Karpas-422 (cell line): ENCODE measurements around the gene SHC1. TPM values are rescaled to one million over a fixed set of nuclear protein-coding genes. Genes with fewer than 3 reads are reported as not detected.

Experiments
- DNase-seq: peaks from one replicate; pipeline ENCODE4 v3.0.0-alpha.2; 2015
- H2AFZ ChIP-seq: fragments of 200-600 bp; sonication (generic); 2 replicates; pipeline ENCODE4 v1.6.1; 2014; ENCODE audit warnings: antibody characterized with exemption, low read length, mixed read lengths
- H3K27ac ChIP-seq: fragments of 200-600 bp; sonication (generic); 2 replicates; pipeline ENCODE4 v1.5.1; 2014; ENCODE audit warnings: mild to moderate bottlenecking, low read length, moderate library complexity
- H3K27me3 ChIP-seq: fragments of 200-600 bp; sonication (generic); 2 replicates; pipeline ENCODE4 v1.6.1; 2014; ENCODE audit warnings: low read length, mixed read lengths
- H3K36me3 ChIP-seq: fragments of 200-600 bp; sonication (generic); 2 replicates; pipeline ENCODE4 v1.6.1; 2014; ENCODE audit warnings: low read length, mixed read lengths; ENCODE audit not compliant: insufficient read depth
- H3K4me1 ChIP-seq: fragments of 200-600 bp; sonication (generic); 2 replicates; pipeline ENCODE4 v1.6.1; 2014; ENCODE audit warnings: mild to moderate bottlenecking, low read length, mixed read lengths
- H3K4me2 ChIP-seq: fragments of 200-600 bp; sonication (generic); 2 replicates; pipeline ENCODE4 v1.6.1; 2014; ENCODE audit warnings: low read length, low read depth, mild to moderate bottlenecking; ENCODE audit not compliant: poor library complexity, severe bottlenecking
- H3K4me3 ChIP-seq: fragments of 200-600 bp; sonication (generic); 2 replicates; pipeline ENCODE4 v1.5.1; 2014; ENCODE audit warnings: mild to moderate bottlenecking, antibody characterized with exemption, low read length, mixed read lengths
- H3K79me2 ChIP-seq: fragments of 200-600 bp; sonication (generic); 2 replicates; pipeline ENCODE4 v1.6.1; 2014; ENCODE audit warnings: mild to moderate bottlenecking, low read length, mixed read lengths
- H3K9ac ChIP-seq: fragments of 200-600 bp; sonication (generic); 2 replicates; pipeline ENCODE4 v1.6.0; 2014; ENCODE audit warnings: low read length
- H3K9me2 ChIP-seq: fragments of 200-600 bp; sonication (generic), shearing (Covaris generic); replicated peaks from 2 replicates; pipeline ENCODE4 v1.6.0; 2014; ENCODE audit warnings: mild to moderate bottlenecking, low read length, moderate library complexity; ENCODE audit not compliant: insufficient read depth
- H3K9me3 ChIP-seq: fragments of 300-700, 200-600 bp; sonication (generic); 2 replicates; pipeline ENCODE4 v1.6.1; 2014; ENCODE audit warnings: low read length, mixed read lengths
- H4K20me1 ChIP-seq: fragments of 200-600 bp; sonication (generic); 2 replicates; pipeline ENCODE4 v1.6.1; 2014; ENCODE audit warnings: mild to moderate bottlenecking, antibody characterized with exemption, low read length, low read depth; ENCODE audit not compliant: insufficient read depth
- total RNA-seq: library from RNA; depleted of rRNA; stranded (reverse); fragments of >200 nt; shearing (Covaris generic); gene quantifications from 2 replicates; pipeline ENCODE4 v1.2.3, GENCODE V29; 2014; ENCODE audit warnings: low replicate concordance

The SHC1 gene
- total RNA-seq, 1 experiment from 2014 or later = 27.8 TPM

DNA sequence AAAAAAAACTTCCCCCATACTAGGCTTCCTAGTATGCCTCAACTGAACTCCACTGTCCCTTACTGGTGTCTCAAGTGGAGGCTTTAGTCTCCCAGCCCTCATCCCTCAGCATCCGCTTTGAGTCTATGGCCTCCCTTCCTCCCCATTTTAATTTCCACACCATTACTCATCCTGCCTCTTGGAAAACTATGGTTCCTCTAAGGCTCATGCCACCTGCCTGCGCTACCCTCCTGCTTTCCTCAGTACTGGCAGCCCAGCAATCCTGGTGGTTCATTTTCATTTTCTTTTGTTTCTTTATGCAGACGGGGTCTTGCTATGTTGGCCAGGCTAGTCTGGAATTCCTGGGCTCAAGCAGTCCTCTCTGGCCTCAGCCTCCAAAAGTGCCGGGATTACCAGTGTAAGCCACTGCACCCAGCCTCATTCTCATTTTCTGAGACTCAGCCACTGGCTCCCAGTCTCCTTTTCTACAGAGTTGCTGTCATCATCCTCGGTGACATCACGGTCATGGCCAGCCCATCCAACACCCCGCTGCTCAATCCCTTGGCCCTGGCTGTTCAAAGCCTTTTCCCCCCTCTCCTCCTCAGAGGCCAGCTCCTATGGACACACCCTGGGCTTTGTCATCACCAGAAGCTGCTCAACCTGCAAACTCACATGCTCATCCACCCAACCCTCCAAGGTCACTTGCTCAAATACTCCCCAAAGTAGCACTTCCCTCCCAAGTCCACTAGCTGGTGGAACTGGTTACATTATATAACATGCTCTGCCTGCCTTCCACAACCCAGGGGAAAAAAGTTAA is 31.7 kb downstream of the SHC1 start:
- no peaks in the 10 kb centered on the region for H3K9me2 ChIP-seq
- peak overlapping the region; percentile 87 for H3K4me3 ChIP-seq
- H3K4me2 ChIP-seq = peak overlapping the region; percentile 75
- DNase-seq = peak; percentile 50
- peaks cover 74% of the 10 kb centered on the region for H3K4me1 ChIP-seq
- peaks cover 40% of the 10 kb centered on the region for H3K79me2 ChIP-seq
- no peaks in the 10 kb centered on the region for H3K36me3 ChIP-seq
- no peaks in the 10 kb centered on the region for H3K9me3 ChIP-seq
- no peaks in the 10 kb centered on the region for H4K20me1 ChIP-seq
- peak overlapping the region; percentile 89 for H3K27ac ChIP-seq
- H3K9ac ChIP-seq = peak overlapping the region; percentile 82
- no peak overlapping the region for H2AFZ ChIP-seq
- H3K27me3 ChIP-seq = no peaks in the 10 kb centered on the region

DNA sequence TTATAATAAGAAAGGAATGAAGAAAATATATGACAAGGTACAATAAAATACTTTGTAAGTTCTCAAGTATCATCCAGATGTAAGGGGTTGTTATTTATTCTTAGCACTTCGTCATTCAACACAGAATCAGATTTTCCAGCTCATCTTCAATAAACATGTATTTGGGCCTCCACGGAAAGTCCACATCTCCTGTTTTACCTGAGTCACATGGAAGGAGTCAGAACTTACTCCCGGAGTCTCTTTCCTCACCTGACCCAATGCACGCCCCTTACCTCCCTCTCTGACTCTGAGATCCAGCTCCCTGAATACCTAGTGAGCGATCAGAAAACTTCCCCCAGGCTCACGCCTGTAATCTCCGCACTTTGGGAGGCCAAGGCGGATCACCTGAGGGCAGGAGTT is 32.6 kb downstream of the SHC1 start:
- H2AFZ ChIP-seq = no peak overlapping the region

DNA sequence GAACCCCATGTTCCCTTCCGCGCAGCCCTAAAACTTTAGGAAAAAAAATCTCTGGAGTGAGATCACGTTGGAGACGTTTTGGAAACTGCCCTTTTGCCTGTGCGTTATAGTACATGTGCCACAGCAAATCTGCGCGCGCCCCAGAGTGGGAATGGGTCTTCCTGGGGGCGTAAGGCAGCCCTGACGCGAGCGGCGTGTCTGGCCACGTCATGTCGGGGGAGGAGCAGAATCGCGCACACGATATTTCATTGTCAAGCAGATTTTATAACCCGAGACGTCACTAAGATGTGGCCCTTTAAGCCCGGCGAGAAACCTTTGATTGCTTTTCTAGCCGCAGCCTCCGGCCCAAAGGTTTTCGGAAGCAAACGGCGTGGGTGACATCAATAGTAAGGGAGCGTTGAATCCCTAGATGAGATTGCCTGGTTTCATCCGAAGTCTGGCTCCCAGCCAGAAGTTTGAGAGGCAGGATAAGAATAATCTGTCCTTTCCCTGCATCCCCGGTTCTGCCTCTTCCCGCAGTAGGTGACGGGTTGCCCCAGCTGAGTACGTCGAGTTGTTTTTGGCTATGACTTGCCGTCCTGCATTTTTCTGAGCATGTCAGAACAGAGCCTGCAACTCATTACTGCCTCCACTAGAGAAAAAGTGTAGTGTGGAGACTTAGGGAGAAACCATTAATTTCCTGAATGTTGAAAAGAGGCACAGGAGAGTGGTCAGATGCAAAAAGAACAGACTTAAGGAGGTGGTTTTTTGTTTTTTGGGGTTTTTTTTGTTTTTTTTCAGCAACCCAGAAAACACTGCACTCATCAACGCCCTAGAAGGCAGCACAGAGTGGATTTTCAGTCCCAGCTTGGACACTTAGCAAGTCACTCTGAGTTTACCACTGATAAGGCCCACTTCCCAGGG is 33.2 kb downstream of the SHC1 start:
- H3K27ac ChIP-seq = peak overlapping the region; percentile 89
- H2AFZ ChIP-seq = peak overlapping the region; percentile 52; the same call in 1 of the 2 replicates
- H3K9me3 ChIP-seq = no peaks in the 10 kb centered on the region
- H3K9me2 ChIP-seq = no peaks in the 10 kb centered on the region
- H4K20me1 ChIP-seq = no peaks in the 10 kb centered on the region
- peak overlapping the region; percentile 82 for H3K9ac ChIP-seq
- H3K4me1 ChIP-seq = peaks cover 60% of the 10 kb centered on the region
- peak overlapping the region; percentile 87 for H3K4me3 ChIP-seq
- no peaks in the 10 kb centered on the region for H3K36me3 ChIP-seq
- peaks cover 38% of the 10 kb centered on the region for H3K79me2 ChIP-seq
- no peaks in the 10 kb centered on the region for H3K27me3 ChIP-seq
- DNase-seq = peak; percentile 97
- H3K4me2 ChIP-seq = peak overlapping the region; percentile 75

More for the DNA sequence above, 32.6 kb downstream of the SHC1 start:
- no peaks in the 10 kb centered on the region for H3K9me3 ChIP-seq
- peaks cover 40% of the 10 kb centered on the region for H3K79me2 ChIP-seq
- no peak for DNase-seq
- peak overlapping the region; percentile 89 for H3K27ac ChIP-seq
- H3K9ac ChIP-seq = peak overlapping the region; percentile 82
- peaks cover 66% of the 10 kb centered on the region for H3K4me1 ChIP-seq
- H3K4me2 ChIP-seq = peak overlapping the region; percentile 75
- no peaks in the 10 kb centered on the region for H3K9me2 ChIP-seq
- peak overlapping the region; percentile 87 for H3K4me3 ChIP-seq
- H3K27me3 ChIP-seq = no peaks in the 10 kb centered on the region
- H4K20me1 ChIP-seq = no peaks in the 10 kb centered on the region
- no peaks in the 10 kb centered on the region for H3K36me3 ChIP-seq

DNA sequence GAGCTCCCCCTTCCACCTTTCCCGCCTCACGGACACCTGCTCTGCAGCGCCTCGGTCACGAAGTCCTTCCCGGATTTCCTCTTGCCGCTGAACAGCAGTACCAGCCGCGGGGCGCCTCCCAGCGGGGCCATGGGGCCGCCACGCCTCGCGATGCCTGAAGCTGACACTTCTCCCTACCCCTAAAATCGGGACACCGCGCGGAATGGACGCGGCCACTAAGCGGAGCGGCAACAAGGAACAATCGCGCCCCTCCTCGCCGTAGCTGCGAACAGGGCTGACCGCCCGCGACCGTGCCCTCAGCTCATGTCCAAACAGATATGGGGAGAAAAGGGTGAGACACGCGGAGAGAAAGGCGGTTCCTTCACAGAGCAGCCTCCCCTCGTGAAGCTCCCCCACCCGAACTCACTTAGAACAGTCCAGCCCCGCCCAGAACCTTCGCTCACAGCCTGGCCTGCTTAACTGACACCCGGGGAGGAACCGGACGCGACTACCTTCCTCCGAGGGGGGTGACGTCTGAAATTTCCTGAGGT is 33.9 kb downstream of the SHC1 start, which contains the start of gene PMVK:
Gene PMVK, minus strand, starts transcription at position 165 of the 530 bp plus-strand sequence. Its CDS starts 34 bp downstream, at position 131.
- H3K9me3 ChIP-seq = no peaks in the 10 kb centered on the region
- peak; percentile 98 for DNase-seq
- H3K4me1 ChIP-seq = peaks cover 53% of the 10 kb centered on the region
- H3K36me3 ChIP-seq = no peaks in the 10 kb centered on the region
- peak within 1 kb of the TSS; percentile 82 for H3K9ac ChIP-seq
- H3K4me3 ChIP-seq = peak within 1 kb of the TSS; percentile 87
- H3K9me2 ChIP-seq = no peaks in the 10 kb centered on the region
- H3K4me2 ChIP-seq = peak within 1 kb of the TSS; percentile 75
- H2AFZ ChIP-seq = peak within 1 kb of the TSS; percentile 52; the same call in 1 of the 2 replicates
- peaks cover 31% of the 10 kb centered on the region for H3K79me2 ChIP-seq
- no peaks in the 10 kb centered on the region for H4K20me1 ChIP-seq
- H3K27me3 ChIP-seq = no peaks in the 10 kb centered on the region
- H3K27ac ChIP-seq = peak within 1 kb of the TSS; percentile 89

DNA sequence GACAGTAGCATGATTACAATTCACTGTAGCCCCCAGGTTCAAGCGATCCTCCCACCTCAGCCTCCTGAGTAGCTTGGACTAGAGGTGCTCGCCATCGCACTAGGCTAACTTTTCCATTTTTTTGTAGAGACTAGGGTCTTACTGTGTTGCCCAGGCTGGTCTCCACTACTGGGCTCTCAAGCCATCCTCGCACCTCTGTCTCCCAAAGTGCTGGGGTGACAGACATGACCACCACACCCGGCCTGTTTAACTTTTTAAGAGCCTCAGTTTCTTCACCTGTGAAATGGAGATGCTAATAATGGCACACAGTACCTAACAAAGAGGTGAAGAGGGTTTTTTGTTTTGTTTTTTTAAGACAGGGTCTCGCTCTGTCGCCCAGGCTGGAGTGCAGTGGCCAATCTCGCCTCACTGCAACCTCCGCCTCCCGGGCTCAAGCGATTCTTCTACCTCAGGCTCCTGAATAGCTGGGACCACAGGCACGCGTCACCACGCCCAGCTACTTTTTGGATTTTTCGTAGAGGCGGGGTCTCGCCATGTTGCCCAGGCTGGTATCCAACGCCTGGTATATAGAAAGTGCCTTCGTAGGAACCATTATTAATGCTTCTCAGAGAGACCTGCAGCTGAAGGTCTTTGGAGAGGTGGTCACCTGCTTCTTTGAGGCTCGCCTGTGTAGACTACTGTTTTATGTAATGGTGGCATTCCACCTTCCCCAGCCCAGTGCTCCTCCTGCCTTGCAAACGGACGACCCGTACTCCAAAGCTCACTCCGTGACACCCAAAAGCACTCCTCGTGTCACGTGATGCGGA is 34.6 kb downstream of the SHC1 start:
- DNase-seq = peak; percentile 74
- Histone ChIP-seq H2AFZ (peak overlapping the region; percentile 52; the same call in 1 of the 2 replicates), H3K27ac (peak overlapping the region; percentile 89), H3K79me2 (peaks cover 25% of the 10 kb centered on the region), H3K36me3 (peaks cover 2% of the 10 kb centered on the region; the same call in 1 of the 2 replicates), H3K9me2 (no peaks in the 10 kb centered on the region), H4K20me1 (no peaks in the 10 kb centered on the region), H3K4me1 (peaks cover 46% of the 10 kb centered on the region), H3K4me2 (peak overlapping the region; percentile 75), H3K9ac (peak overlapping the region; percentile 82), H3K27me3 (no peaks in the 10 kb centered on the region), H3K4me3 (peak overlapping the region; percentile 87), H3K9me3 (no peaks in the 10 kb centered on the region)

DNA sequence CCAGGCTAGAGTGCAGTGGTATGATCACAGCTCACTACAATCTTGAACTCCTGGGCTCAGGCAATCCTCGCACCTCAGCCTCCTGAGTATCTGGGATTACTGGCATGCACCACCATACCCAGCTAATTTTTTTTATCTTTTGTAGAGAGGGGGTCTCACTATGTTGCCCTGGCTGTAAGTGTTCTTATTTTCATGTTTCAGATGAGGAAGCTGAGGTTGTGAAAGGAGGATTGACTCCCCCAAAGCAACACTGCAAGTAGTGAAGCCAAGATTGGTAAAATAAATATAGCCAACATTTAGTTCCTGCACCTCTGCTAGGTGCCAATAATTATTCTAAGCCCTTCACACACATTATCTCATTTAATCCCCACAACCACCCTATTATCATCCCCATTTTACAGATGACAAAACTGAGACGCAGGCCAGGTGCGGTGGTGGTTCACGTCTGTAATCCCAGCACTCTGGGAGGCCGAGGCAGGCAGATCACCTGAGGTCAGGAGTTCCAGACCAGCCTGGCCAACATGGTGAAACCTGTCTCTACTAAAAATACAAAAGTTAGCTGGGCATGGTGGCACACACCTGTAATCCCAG is 36.1 kb downstream of the SHC1 start:
- no peaks in the 10 kb centered on the region for H3K9me3 ChIP-seq
- no peak for DNase-seq
- H3K9me2 ChIP-seq = no peaks in the 10 kb centered on the region
- peaks cover 3% of the 10 kb centered on the region; the same call in 1 of the 2 replicates for H3K36me3 ChIP-seq
- H3K27me3 ChIP-seq = no peaks in the 10 kb centered on the region
- peaks cover 33% of the 10 kb centered on the region for H3K4me1 ChIP-seq
- H3K9ac ChIP-seq = no peak overlapping the region
- H3K4me2 ChIP-seq = no peak overlapping the region
- H3K79me2 ChIP-seq = peaks cover 14% of the 10 kb centered on the region
- no peaks in the 10 kb centered on the region for H4K20me1 ChIP-seq
- H3K4me3 ChIP-seq = no peak overlapping the region
- H2AFZ ChIP-seq = no peak overlapping the region
- H3K27ac ChIP-seq = no peak overlapping the region

DNA sequence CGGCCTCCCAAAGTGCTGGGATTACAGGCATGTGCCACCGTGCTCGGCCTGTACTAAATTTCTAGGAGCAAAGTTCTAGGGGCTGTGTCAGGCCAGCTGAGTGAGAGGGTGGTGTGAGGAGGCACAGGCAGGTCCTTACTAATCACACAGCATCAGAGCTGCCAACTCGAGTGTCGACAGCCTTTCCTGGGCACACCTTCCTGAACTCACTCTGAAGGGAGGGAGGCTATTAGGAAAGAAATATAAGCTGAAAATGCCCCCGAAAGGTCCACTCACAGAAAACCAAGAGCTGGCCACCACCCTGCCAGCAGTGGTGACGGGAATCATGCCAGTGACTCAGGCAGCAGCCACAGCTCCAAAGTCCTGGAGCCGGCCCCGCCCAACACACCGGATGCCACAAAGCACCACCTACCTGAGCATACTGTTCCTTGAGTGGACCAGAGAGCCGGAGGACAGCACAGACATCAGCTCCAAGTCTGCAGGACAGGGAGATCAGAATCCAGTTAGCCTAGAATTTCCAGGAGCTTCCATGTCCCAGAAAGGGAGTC is 38.5 kb downstream of the SHC1 start:
- Histone ChIP-seq H4K20me1 (no peaks in the 10 kb centered on the region), H3K4me2 (no peak overlapping the region)

More for the DNA sequence above, 38.5 kb downstream of the SHC1 start:
- Histone ChIP-seq H3K27ac (no peak overlapping the region), H3K9ac (no peak overlapping the region), H3K4me1 (peaks cover 12% of the 10 kb centered on the region), H3K36me3 (peaks cover 7% of the 10 kb centered on the region; the same call in 1 of the 2 replicates), H3K9me2 (no peaks in the 10 kb centered on the region), H3K4me3 (no peak overlapping the region), H2AFZ (no peak overlapping the region), H3K27me3 (no peaks in the 10 kb centered on the region), H3K79me2 (peaks cover 14% of the 10 kb centered on the region), H3K9me3 (no peaks in the 10 kb centered on the region)
- no peak for DNase-seq
